NCI-H2081 (cell line): ENCODE measurements around the gene FBXO44.
"Not testable (repeated sequence)": the region's sequence is repeated elsewhere in the genome, so short reads cannot be mapped to it uniquely, and the experiment has no call there.

Experiments
- DNase-seq, 2 experiments: peaks; one replicate each; lab custom pipeline; 2025; lab: John Stamatoyannopoulos, UW

The FBXO44 gene, protein sequence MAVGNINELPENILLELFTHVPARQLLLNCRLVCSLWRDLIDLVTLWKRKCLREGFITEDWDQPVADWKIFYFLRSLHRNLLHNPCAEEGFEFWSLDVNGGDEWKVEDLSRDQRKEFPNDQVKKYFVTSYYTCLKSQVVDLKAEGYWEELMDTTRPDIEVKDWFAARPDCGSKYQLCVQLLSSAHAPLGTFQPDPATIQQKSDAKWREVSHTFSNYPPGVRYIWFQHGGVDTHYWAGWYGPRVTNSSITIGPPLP

GRCh38 chr1:11654137-11654938 is at the start of gene FBXO44, which contains the start of gene FBXO2:
TSS of gene FBXO44 (plus strand) at chr1:11654877. CDS start at chr1:11655836, 959 bp downstream.
TSS of gene FBXO2 (minus strand) at chr1:11654429. CDS start at chr1:11654340, 89 bp downstream.
- no peak for DNase-seq

- DNase-seq, result no peak
Measured at GRCh38 chr1:11606775-11607174, 47.9 kb upstream of the FBXO44 start.

GRCh38 chr1:11608596-11609130 is 46.0 kb upstream of the FBXO44 start:
- DNase-seq, result not testable (repeated sequence)

GRCh38 chr1:11609378-11609777 is 45.3 kb upstream of the FBXO44 start:
- not testable (repeated sequence) for DNase-seq

DNA sequence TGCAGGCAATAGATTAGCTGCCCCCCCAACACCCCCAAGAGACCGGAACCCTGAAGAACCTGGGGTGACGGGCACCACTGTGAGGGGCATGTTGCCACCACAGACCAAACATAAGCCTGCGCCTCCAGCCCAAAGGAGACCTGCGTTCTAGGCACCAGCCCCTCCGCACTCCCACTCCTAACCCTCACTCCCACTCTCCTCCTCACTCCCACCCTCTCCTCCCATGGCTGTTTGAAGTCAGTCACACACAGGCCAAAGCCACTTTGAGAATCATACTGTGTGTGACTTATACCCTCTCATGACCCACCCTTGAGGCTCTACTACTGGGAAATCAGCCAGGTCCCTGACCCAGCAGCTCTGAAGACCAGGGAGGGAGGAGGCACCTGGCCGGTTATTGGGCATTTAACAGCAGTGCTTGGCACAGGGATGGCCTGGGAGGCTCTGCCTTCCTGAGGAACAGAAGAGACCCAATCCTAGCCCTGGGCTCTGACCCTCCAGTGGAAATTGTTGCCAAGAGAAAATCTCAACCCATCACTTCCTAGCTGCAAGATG is 44.0 kb upstream of the FBXO44 start:
- no peak for DNase-seq

- no peak for DNase-seq
Measured at GRCh38 chr1:11611638-11612327, 42.9 kb upstream of the FBXO44 start.

DNA sequence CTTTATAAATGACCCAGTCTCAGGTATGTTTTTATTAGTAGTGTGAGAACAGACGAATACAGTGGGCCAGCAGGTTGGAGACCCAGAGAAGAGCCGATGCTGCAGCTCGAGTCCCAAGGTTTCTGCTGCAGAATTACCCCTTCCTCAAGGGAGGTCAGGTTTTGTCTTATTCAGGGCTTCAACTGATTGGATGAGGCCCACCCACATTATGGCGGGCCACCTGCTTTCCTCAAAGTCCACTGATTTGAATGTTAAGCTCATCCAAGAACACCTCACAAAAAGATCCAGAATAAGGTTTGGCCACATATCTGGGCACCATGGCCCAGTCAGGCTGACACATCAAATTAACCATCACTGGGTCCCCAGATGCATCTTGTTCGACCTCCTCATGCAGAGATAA is 41.3 kb upstream of the FBXO44 start:
- DNase-seq, result no peak

DNA sequence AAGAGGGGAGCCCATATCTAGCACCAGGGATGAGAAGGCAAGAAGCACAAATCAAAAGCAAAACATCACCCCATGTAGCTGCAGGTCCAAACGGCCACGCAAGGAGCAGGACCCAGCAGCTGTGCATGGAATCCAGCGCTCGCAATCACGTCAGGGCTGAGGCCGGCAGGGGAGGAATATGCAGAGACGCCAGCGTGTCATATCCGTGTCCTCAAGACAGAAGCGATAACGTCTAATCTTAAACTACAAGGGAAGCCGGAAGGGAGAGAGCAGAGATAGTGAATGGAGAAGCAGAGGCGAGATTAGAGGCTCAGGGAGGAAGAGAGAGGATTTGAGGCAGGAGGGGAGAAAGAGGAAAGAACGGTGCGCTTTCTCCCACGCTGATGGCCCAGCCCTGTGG is 39.6 kb upstream of the FBXO44 start:
- no peak for DNase-seq

GRCh38 chr1:11616766-11617165 is 37.9 kb upstream of the FBXO44 start:
- DNase-seq, result no peak

- DNase-seq, result peak in 1 of 2 experiments; percentile 14
Measured at GRCh38 chr1:11617314-11617713, 37.4 kb upstream of the FBXO44 start.

GRCh38 chr1:11617741-11618140 is 36.9 kb upstream of the FBXO44 start:
- DNase-seq, result no peak

DNA sequence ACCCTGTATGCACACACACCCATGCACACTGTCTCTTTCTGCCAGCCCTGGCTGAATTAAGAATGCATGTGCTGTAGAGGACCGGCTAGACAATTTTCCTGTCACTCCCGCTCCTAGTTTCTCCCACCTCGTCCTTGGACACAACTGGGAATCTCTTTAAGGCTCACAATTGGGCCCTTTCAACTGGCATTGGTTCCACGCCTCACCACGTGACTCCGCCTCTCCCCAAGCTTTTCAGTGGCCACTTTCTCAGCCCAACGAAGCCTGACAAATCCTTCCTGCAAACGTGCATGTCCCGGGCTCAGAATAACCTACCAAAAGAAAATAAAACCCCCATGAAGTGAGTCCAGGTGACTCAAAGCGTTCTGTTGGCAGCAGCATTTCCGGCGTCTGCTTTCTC is 34.3 kb upstream of the FBXO44 start:
- no peak for DNase-seq

DNA sequence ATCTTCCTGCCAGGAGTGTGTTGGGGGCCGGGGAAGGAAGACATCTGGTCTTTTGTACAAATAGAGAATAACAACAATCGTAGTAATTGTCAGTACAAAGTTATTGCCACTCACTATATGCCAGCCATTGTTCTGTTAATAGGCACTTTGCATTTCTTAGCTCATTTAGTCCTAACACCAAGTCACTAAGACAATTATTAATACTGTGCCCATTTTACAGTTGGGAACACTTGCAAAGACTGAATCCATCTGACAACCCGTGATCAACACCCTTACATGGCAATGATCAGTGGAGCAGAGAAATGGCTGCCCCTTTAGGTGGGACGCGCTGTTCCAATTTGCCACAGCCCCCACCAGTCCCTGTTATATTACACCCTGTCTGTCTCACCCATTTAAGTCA is 33.8 kb upstream of the FBXO44 start:
- no peak for DNase-seq

- DNase-seq, result no peak
Measured at GRCh38 chr1:11622398-11622797, 32.3 kb upstream of the FBXO44 start.

DNA sequence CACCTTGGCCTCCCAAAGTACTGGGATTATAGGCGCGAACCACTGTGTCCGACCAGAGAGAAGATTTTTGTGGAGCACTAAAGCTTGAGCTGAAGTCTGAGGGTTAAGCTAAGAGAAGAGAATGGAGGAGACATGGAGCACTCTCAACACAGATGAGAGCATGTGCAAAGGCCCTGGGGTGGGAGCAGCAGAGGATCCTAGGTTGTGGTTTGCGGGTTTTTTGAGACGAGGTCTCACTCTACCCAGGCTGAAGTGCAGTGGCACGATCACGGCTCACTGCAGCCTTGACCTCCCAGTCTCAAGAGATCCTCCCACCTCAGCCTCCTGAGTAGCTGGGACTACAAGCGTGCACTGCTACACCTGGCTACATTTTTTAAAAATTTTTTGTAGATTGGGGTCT is 31.0 kb upstream of the FBXO44 start:
- no peak for DNase-seq

DNA sequence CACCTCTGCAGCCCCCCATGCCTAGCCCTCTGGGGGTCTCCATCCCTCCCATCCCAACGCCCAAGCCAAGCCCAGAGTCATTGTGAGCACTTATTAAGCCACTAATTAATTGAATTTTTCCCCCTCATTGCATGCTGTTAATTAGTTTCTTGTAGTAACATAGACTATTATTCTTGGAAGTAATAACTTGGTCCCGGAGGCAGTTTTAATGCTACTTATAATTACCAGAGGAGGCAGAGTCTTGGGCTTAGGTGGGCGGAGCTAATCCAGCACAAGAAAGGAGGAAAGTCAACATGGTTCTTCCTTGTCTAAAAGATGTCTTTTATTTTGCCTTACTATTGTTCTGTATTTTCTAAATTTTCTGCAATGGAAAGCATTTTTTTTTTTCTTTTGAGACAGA is 28.1 kb upstream of the FBXO44 start:
- DNase-seq, result no peak

GRCh38 chr1:11628767-11629166 is 25.9 kb upstream of the FBXO44 start:
- no peak for DNase-seq

DNA sequence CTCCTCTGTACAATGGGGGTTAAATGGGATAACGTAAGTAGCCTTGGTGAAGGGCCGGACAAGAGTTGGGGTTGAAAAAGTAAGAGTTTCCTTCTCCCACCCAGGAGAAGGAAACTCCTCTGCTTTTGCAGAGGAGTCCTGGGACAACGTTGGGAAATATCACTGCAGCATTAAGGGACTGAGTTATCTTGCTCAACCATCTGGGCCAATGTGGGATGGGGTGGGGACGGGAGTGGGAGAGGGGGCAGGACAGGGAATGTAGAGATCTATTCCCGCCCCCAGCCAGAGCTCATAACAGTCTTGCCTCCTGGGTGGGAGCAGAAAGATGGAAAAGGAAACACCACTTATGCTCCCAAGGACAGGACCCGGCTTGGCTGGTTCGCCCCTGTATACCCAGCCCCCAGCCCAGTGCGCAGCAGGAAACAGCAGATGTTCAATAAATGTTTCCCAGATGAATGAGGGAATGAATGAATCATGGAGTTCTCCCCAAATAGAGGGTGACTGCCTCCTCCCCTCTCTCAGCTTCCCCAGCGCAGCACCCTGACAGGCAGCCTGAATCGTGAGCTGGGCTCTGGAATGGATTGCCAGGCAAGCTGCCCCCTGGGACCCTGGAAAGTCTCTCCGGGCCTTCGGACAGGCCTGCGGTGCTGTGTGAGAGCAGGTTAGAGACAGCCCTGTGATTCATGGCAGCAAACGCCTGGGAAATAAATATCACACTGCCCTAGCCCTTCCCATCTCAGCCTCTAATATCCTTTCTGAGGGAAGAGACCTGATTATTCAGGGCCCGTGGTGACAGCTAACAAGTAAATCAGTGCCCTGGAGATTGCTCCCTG is 25.3 kb upstream of the FBXO44 start:
- no peak for DNase-seq

- no peak for DNase-seq
Measured at GRCh38 chr1:11634365-11635192, 20.1 kb upstream of the FBXO44 start.

DNA sequence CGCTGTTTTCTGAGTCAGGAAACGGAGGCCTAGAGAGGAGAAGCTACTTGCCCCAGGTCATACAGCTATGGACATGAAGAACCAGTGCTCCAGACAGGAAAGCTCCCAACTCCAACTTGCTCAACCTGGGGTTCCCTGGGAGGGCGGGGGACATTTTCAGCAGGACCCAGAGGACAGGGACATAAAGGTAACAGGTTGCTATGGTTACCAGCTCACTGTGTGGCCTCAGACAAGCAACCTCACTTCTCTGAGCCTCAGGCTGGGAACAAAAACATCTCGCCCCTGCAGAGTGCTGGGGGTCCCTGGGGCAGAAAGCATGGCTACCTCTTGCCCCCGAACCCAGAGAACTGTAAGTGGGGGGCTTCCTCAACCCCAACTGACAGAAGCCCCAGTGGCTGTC is 16.6 kb upstream of the FBXO44 start:
- no peak for DNase-seq
